Sigmoid colon (tissue), 4 donors: Measurements from ENCODE around the gene GLIS2.

Experiments used
- CTCF ChIP-seq, 4 experiments: fragments of 450-650 bp in 3 of 4; fragments of 200-600 bp in 1 of 4; IDR thresholded peaks; one replicate each; pipeline ENCODE4 v1.5.1; 2016 to 2019; ENCODE audit warnings: antibody characterized with exemption in 4 of 4, mild to moderate bottlenecking in 3 of 4, moderate library complexity in 2 of 4
- EP300 ChIP-seq, 4 donors: sonication (generic); formaldehyde crosslinking; IDR thresholded peaks; one replicate each; pipeline ENCODE4 v1.6.1; 2017; ENCODE audit warnings: antibody characterized with exemption in 4 of 4
- POLR2AphosphoS5 ChIP-seq, 4 donors: sonication (generic); formaldehyde crosslinking; IDR thresholded peaks; one replicate each; pipeline ENCODE4 v1.6.1; 2017; ENCODE audit warnings: antibody characterized with exemption in 4 of 4

DNA sequence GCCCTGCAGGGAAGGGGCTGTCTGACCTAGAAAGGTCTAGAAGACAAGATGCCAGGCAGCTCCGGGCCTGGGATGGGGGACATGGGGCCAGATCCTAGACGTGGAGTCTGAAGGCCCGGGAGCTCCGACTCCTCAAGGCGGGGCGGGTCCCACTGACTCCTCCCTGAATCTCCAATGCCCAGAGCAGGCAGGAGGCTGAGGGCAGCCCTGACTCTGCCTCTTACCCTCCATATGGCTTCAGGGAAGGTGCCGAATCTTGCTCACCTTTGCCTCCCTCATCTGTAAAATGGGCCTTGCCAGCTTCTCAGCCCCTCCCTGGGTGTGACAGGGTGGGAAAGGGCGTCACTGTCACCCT, 70.6 kb downstream of the GLIS2 start:
- no peak for TF ChIP-seq POLR2AphosphoS5 (IDR thresholded peaks at IDR 0.05)
- TF ChIP-seq CTCF (IDR thresholded peaks at IDR 0.05): no peak
- no peak for TF ChIP-seq EP300 (IDR thresholded peaks at IDR 0.05)
